Panc1 (cell line): ENCODE data around the gene FARP1.

Source experiments
- POLR2AphosphoS5 ChIP-seq: IDR thresholded peaks from 2 replicates; pipeline ENCODE4 v1.6.1; 2012; ENCODE audit warnings: mild to moderate bottlenecking, low read depth, low read length, moderate library complexity
- TF ChIP-seq, protein P1 (sequence below): fragments of 450-650 bp; IDR thresholded peaks from 2 replicates; pipeline ENCODE4 v1.5.1; 2017; ENCODE audit warnings: mild to moderate bottlenecking
- TF ChIP-seq, protein P2 (sequence below), 2 experiments: IDR thresholded peaks; 2 replicates each; pipeline ENCODE4 v1.6.1; 2011 to 2012; ENCODE audit warnings: low read depth in 2 of 2, control low read depth in 1 of 2, low read length in 1 of 2, mild to moderate bottlenecking in 1 of 2, moderate library complexity in 1 of 2; ENCODE audit not compliant: insufficient read depth in 1 of 2

DNA sequence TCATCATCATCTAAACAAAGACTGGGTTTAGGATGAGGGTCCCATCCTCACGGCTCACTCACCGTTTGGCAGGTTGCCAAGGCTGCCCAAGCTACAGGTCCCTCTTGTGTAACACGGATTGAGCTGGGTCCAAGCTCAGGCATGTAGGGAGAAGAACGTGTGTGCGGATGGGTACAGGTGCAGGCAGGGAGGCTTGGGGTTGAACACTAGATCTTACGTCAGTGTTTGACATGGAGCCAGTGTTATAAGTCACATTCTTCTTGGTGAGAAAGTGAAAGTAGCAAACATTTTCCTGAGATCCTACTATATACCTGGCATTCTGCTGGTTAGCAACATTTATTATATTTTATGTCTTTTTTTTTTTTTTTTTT, 171.0 kb downstream of the FARP1 start:
- TF ChIP-seq, protein P1, sequence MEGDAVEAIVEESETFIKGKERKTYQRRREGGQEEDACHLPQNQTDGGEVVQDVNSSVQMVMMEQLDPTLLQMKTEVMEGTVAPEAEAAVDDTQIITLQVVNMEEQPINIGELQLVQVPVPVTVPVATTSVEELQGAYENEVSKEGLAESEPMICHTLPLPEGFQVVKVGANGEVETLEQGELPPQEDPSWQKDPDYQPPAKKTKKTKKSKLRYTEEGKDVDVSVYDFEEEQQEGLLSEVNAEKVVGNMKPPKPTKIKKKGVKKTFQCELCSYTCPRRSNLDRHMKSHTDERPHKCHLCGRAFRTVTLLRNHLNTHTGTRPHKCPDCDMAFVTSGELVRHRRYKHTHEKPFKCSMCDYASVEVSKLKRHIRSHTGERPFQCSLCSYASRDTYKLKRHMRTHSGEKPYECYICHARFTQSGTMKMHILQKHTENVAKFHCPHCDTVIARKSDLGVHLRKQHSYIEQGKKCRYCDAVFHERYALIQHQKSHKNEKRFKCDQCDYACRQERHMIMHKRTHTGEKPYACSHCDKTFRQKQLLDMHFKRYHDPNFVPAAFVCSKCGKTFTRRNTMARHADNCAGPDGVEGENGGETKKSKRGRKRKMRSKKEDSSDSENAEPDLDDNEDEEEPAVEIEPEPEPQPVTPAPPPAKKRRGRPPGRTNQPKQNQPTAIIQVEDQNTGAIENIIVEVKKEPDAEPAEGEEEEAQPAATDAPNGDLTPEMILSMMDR: no peak
- TF ChIP-seq POLR2AphosphoS5: no peak
- TF ChIP-seq, protein P2, sequence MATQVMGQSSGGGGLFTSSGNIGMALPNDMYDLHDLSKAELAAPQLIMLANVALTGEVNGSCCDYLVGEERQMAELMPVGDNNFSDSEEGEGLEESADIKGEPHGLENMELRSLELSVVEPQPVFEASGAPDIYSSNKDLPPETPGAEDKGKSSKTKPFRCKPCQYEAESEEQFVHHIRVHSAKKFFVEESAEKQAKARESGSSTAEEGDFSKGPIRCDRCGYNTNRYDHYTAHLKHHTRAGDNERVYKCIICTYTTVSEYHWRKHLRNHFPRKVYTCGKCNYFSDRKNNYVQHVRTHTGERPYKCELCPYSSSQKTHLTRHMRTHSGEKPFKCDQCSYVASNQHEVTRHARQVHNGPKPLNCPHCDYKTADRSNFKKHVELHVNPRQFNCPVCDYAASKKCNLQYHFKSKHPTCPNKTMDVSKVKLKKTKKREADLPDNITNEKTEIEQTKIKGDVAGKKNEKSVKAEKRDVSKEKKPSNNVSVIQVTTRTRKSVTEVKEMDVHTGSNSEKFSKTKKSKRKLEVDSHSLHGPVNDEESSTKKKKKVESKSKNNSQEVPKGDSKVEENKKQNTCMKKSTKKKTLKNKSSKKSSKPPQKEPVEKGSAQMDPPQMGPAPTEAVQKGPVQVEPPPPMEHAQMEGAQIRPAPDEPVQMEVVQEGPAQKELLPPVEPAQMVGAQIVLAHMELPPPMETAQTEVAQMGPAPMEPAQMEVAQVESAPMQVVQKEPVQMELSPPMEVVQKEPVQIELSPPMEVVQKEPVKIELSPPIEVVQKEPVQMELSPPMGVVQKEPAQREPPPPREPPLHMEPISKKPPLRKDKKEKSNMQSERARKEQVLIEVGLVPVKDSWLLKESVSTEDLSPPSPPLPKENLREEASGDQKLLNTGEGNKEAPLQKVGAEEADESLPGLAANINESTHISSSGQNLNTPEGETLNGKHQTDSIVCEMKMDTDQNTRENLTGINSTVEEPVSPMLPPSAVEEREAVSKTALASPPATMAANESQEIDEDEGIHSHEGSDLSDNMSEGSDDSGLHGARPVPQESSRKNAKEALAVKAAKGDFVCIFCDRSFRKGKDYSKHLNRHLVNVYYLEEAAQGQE (IDR thresholded peaks at IDR 0.05; ENCODE audit: insufficient read depth in 1 of 2, low read depth in 2 of 2, low read length in 1 of 2): no peak
